GM12878 (cell line): Measurements from ENCODE around the gene PIGL. TPM values are rescaled to one million over a fixed set of nuclear protein-coding genes. Genes with fewer than 3 reads are reported as not detected.
"Not testable (repeated sequence)": the region's sequence is repeated elsewhere in the genome, so short reads cannot be mapped to it uniquely, and the experiment has no call there.

Experiments
- ATAC-seq: fragments of 200-7000 bp; cut with Tn5 transposase; 3 replicates; pipeline ENCODE4 v1.9.1; 2020; ENCODE audit warnings: mild to moderate bottlenecking, moderate library complexity
- BruUV-seq: library from RNA; stranded (reverse); fragments of 400-500 nt; replicated peaks from 2 replicates; lab custom pipeline; 2021; lab: Mats Ljungman, UMichigan
- CTCF ChIA-PET: fragments of 300-600 bp; sonication (Branson Sonifier 250); formaldehyde crosslinking; extraction: SDS; loops from one replicate; lab custom pipeline; 2021; ENCODE audit warnings: inconsistent platforms; lab: Yijun Ruan, JAX
- POLR2A ChIA-PET: fragments of 350-600 bp; formaldehyde crosslinking; extraction: SDS; loops from one replicate; lab custom pipeline; 2021; ENCODE audit warnings: inconsistent platforms; lab: Charles Lee
- RAD21 ChIA-PET: fragments of 300-600 bp; sonication (Branson Sonifier 250); formaldehyde crosslinking; loops from one replicate; lab custom pipeline; 2023; ENCODE audit warnings: antibody characterized with exemption; ENCODE audit not compliant: unreplicated experiment; lab: Charles Lee
- SMC1A ChIA-PET: fragments of 300-600 bp; sonication (Branson Sonifier 250); formaldehyde crosslinking; loops from one replicate; lab custom pipeline; 2023; ENCODE audit not compliant: unreplicated experiment, uncharacterized antibody; lab: Charles Lee
- DNase-seq: peaks from one replicate; pipeline ENCODE4 v3.0.0-alpha.2; 2011; ENCODE audit warnings: low read depth, low spot score
- FAIRE-seq: peaks from 3 replicates; lab custom pipeline; 2011; peaks lifted over from hg19 to GRCh38; lab: Jason Lieb, UNC
- H2AFZ ChIP-seq: 2 replicates; pipeline ENCODE4 v1.6.0; 2011; ENCODE audit warnings: low read depth, low read length, control low read depth; ENCODE audit not compliant: control insufficient read depth
- H3K27ac ChIP-seq: 2 replicates; pipeline ENCODE4 v1.5.1; 2011; ENCODE audit warnings: control low read depth; ENCODE audit not compliant: control insufficient read depth, insufficient read depth
- H3K27me3 ChIP-seq, 2 experiments: replicated peaks in 1 of 2; 2 replicates each; pipeline versions ENCODE4 v1.6.0 to v1.6.1; 2011; ENCODE audit warnings: low read length in 1 of 2; ENCODE audit not compliant: control insufficient read depth in 2 of 2, insufficient read depth in 2 of 2
- H3K36me3 ChIP-seq, 2 experiments: 2 replicates each; pipeline ENCODE4 v1.5.1; 2011; ENCODE audit warnings: low read length in 1 of 2; ENCODE audit not compliant: control insufficient read depth in 2 of 2, insufficient read depth in 2 of 2
- H3K4me1 ChIP-seq: 2 replicates; pipeline ENCODE4 v1.6.1; 2011; ENCODE audit warnings: mild to moderate bottlenecking, low read length, moderate library complexity, mixed read lengths; ENCODE audit not compliant: control insufficient read depth, insufficient read depth
- H3K4me2 ChIP-seq: 2 replicates; pipeline ENCODE4 v1.6.0; 2011; ENCODE audit warnings: control low read depth; ENCODE audit not compliant: control insufficient read depth, insufficient read depth
- H3K4me3 ChIP-seq: fragments of 200-600 bp; sonication (generic); 2 replicates; pipeline ENCODE4 v1.5.1; 2016
- H3K79me2 ChIP-seq: 2 replicates; pipeline ENCODE4 v1.6.0; 2011; ENCODE audit warnings: low read length; ENCODE audit not compliant: control insufficient read depth, insufficient read depth
- H3K9ac ChIP-seq: 2 replicates; pipeline ENCODE4 v1.8.0; 2011; ENCODE audit warnings: low read length, control low read depth, mixed read lengths; ENCODE audit not compliant: control insufficient read depth, insufficient read depth
- H3K9me3 ChIP-seq: replicated peaks from 3 replicates; pipeline ENCODE4 v1.5.1; 2011; ENCODE audit warnings: mild to moderate bottlenecking, low read length; ENCODE audit not compliant: control insufficient read depth, insufficient read depth
- H4K20me1 ChIP-seq: 2 replicates; pipeline ENCODE4 v1.6.0; 2011; ENCODE audit not compliant: control insufficient read depth, insufficient read depth
- GABPA ChIP-seq: IDR thresholded peaks from 2 replicates; pipeline ENCODE4 v1.6.1; 2014; ENCODE audit warnings: antibody characterized with exemption, low read depth, mild to moderate bottlenecking, inconsistent platforms
- IRF5 ChIP-seq: fragments of 450-650 bp; IDR thresholded peaks from 2 replicates; pipeline ENCODE4 v1.6.1; 2017; ENCODE audit warnings: borderline replicate concordance
- MXI1 ChIP-seq: fragments of 150-350 bp; IDR thresholded peaks from 2 replicates; pipeline ENCODE4 v1.6.1; 2011; ENCODE audit warnings: low read depth, mild to moderate bottlenecking, inconsistent platforms, low read length, improper control_type of control experiment
- NFYB ChIP-seq: IDR thresholded peaks from 2 replicates; pipeline ENCODE4 v1.6.1; 2011; ENCODE audit warnings: low read depth, mild to moderate bottlenecking, low read length, improper control_type of control experiment, moderate library complexity; ENCODE audit not compliant: insufficient read depth
- NR2C1 ChIP-seq: fragments of 450-650 bp; IDR thresholded peaks from 2 replicates; pipeline ENCODE4 v1.6.1; 2017; ENCODE audit warnings: antibody characterized with exemption, mild to moderate bottlenecking, moderate library complexity
- SPI1 ChIP-seq: IDR thresholded peaks from 2 replicates; pipeline ENCODE4 v1.6.1; 2011; ENCODE audit warnings: low read depth, mild to moderate bottlenecking, low read length, moderate library complexity, borderline replicate concordance; ENCODE audit not compliant: insufficient read depth
- SRF ChIP-seq, 2 experiments: IDR thresholded peaks; 2 replicates each; pipeline ENCODE4 v1.6.1; 2011; ENCODE audit warnings: low read depth in 2 of 2, low read length in 2 of 2, mild to moderate bottlenecking in 1 of 2, moderate library complexity in 1 of 2
- TARDBP ChIP-seq: IDR thresholded peaks from 2 replicates; pipeline ENCODE4 v1.6.1; 2016; ENCODE audit warnings: borderline replicate concordance
- WGBS: methylation state at CpG from one replicate; pipeline ENCODE4 v1.1.6; 2016; ENCODE audit warnings: low lambda C conversion rate; ENCODE audit not compliant: insufficient replicate concordance, insufficient coverage; ENCODE audit errors: missing lambda C conversion rate; 5-methylcytosine and 5-hydroxymethylcytosine counted together
- in situ Hi-C: fragments of 300-500 bp; cut with MboI; formaldehyde crosslinking; loops from 9 replicates; pipeline ENCODE4 v1.14.3; 2018; ENCODE audit warnings: mixed read lengths
- intact Hi-C: fragments of 100-400 bp; cut with micrococcal nuclease; formaldehyde crosslinking; loops from one replicate; pipeline ENCODE4 v1.14.2; 2022; ENCODE audit not compliant: unreplicated experiment
- polyA plus RNA-seq, 11 experiments: library from polyadenylated mRNA; depleted of rRNA in 4 of 11; unstranded in 6 of 11; stranded (reverse) in 5 of 11; fragments of >200 nt; fragmentation: Nextera tagmentation in 4 of 11; fragmentation: Illumina TruSeq in 1 of 11; extraction: Ambion mirVana in 4 of 11; extraction: Trizol in 1 of 11; gene quantifications; 1 replicate in 1 of 11; 2 replicates in 10 of 11; pipeline versions ENCODE4 v1.2.1 to v1.2.3, GENCODE V29; 2011 to 2016; ENCODE audit warnings: inconsistent platforms in 2 of 11, missing spikeins in 2 of 11, low read depth in 1 of 11
- total RNA-seq, 4 experiments: library from RNA; depleted of rRNA in 3 of 4; stranded (reverse); fragments of >200 nt in 3 of 4; fragmentation: Illumina TruSeq in 1 of 4; extraction: Trizol in 1 of 4; gene quantifications; 2 replicates each; pipeline versions ENCODE4 v1.2.1 to v1.2.3, GENCODE V29; 2013 to 2021
- TF ChIP-seq, protein P1 (sequence below): fragments of 450-650 bp; IDR thresholded peaks from 2 replicates; pipeline ENCODE4 v1.6.1; 2016; ENCODE audit warnings: mild to moderate bottlenecking
- TF ChIP-seq, protein P2 (sequence below): fragments of 150-350 bp; IDR thresholded peaks from 2 replicates; pipeline ENCODE4 v1.6.1; 2014; ENCODE audit warnings: mild to moderate bottlenecking, low read depth, low read length

The PIGL gene
- total and polyA plus RNA-seq, 10 of the 15 experiments (the other 5 are each of a cell fraction or from before 2014, with no cell fraction given) = 25.9 to 52.5 (median 30.2) TPM

DNA sequence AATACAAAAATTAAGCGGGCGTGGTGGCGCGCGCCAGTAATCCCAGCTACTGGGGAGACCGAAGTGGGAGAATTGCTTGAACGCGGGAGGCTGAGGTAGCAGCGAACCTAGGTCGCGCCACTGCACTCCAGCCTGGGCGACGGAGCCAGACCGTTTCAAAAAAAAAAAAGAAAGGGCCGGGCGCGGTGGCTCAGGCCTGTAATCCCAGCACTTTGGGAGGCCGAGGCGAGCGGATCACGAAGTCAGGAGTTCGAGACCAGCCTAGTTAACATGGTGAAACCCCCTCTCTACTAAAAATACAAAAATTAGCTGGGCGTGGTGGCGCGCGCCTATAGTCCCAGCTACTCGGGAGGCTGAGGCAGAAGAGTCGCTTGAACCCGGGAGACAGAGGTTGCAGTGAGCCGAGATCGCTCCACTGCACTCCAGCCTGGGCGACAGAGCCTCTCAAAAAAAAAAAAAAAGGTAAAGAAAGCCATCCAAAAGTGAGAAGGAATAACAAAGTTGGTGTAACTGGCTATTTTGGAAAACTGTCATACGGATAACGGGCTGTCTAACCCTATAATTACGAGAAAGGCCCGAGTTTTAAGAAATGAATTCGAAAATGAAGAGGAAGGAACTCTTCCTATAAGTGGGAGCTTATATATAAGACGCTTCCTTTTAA lies 539 bp upstream of the PIGL start:
- H3K9me3 ChIP-seq, H3K36me3 ChIP-seq, DNase-seq, in situ Hi-C loops, ATAC-seq, FAIRE-seq, H4K20me1 ChIP-seq, BruUV-seq, H3K4me1 ChIP-seq: not testable (repeated sequence)
- ChIA-PET SMC1A (interaction anchor here (1.3 to 3.2 kb wide), 3 partner anchors 24 to 135 kb away, joined by 3 to 23 read pairs (median 6); no protein-coding TSS in a partner anchor), POLR2A (interaction anchor here (0.8 to 1.9 kb wide), 8 partner anchors 12 to 224 kb away, joined by 3 to 8 read pairs (median 6); partner anchors contain the start of genes CENPV and TRPV2)
- WGBS = 55% methylated on average over 28 of the region's 38 CpGs
- Histone ChIP-seq H2AFZ (peak overlapping the region; percentile 75), H3K79me2 (peaks cover 73% of the 10 kb centered on the region), H3K9ac (peak overlapping the region; percentile 72), H3K4me2 (peak overlapping the region; percentile 100)
- intact Hi-C loops = loop anchor here (1.0 to 10.0 kb wide), 2 partner anchors 71 to 198 kb away; partner anchors contain the start of gene TRPV2
- TF ChIP-seq, protein P1, sequence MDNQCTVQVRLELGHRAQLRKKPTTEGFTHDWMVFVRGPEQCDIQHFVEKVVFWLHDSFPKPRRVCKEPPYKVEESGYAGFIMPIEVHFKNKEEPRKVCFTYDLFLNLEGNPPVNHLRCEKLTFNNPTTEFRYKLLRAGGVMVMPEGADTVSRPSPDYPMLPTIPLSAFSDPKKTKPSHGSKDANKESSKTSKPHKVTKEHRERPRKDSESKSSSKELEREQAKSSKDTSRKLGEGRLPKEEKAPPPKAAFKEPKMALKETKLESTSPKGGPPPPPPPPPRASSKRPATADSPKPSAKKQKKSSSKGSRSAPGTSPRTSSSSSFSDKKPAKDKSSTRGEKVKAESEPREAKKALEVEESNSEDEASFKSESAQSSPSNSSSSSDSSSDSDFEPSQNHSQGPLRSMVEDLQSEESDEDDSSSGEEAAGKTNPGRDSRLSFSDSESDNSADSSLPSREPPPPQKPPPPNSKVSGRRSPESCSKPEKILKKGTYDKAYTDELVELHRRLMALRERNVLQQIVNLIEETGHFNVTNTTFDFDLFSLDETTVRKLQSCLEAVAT = peak; percentile 99
- TF ChIP-seq, all 136 proteins: peak for 1; not testable (repeated sequence) for 135
- Histone ChIP-seq H3K27ac (peak overlapping the region; percentile 96), H3K4me3 (peak overlapping the region; percentile 91)
- CTCF ChIA-PET = interaction anchor here (0.5 to 2.4 kb wide), 6 partner anchors 14 to 538 kb away, joined by 3 to 16 read pairs (median 3); partner anchors contain the start of gene CENPV
- not testable (repeated sequence) for H3K27me3 ChIP-seq
- RAD21 ChIA-PET = interaction anchor here (0.7 to 2.1 kb wide), 7 partner anchors 18 to 200 kb away, joined by 3 to 12 read pairs (median 4); no protein-coding TSS in a partner anchor

GRCh38 chr17:16222406-16222805 lies 5.4 kb downstream of the PIGL start:
- 85% methylated on average over 3 of the region's 3 CpGs for WGBS
- no peak overlapping the region for H3K4me3 ChIP-seq
- H3K27ac ChIP-seq = no peak overlapping the region
- no peaks in the 10 kb centered on the region for H3K27me3 ChIP-seq
- no peaks in the 10 kb centered on the region for H3K4me1 ChIP-seq
- H2AFZ ChIP-seq = no peak overlapping the region
- H3K79me2 ChIP-seq = peaks cover 18% of the 10 kb centered on the region
- H3K9me3 ChIP-seq = no peaks in the 10 kb centered on the region
- no peaks in the 10 kb centered on the region for H4K20me1 ChIP-seq
- intact Hi-C loops = no loop called here
- ATAC-seq (no peak), DNase-seq (no peak), FAIRE-seq (no peak)
- SMC1A ChIA-PET = interaction anchor here (0.5 to 1.1 kb wide), 3 partner anchors 8 to 32 kb away, joined by 3 to 4 read pairs (median 3); no protein-coding TSS in a partner anchor
- BruUV-seq = no TSS peak
- in situ Hi-C loops = no loop called here
- no peaks in the 10 kb centered on the region; a peak in 1 of 4 replicates for H3K36me3 ChIP-seq
- H3K4me2 ChIP-seq = no peak overlapping the region
- no peak overlapping the region for H3K9ac ChIP-seq
- CTCF ChIA-PET = interaction anchor here (1.0 to 1.2 kb wide), 2 partner anchors 141 to 367 kb away, joined by 3 read pairs; no protein-coding TSS in a partner anchor
- RAD21 ChIA-PET = interaction anchor here (1.0 to 1.3 kb wide), 4 partner anchors 46 to 130 kb away, joined by 3 to 5 read pairs (median 4); no protein-coding TSS in a partner anchor
- POLR2A ChIA-PET = interaction anchor here (0.7 kb wide), 1 partner anchor 105 kb away, joined by 3 read pairs; no protein-coding TSS in a partner anchor
- TF ChIP-seq NR2C1 = no peak
- no peak for TF ChIP-seq SPI1
- TF ChIP-seq SRF (IDR thresholded peaks at IDR 0.05; ENCODE audit: low read depth in 2 of 2, low read length in 2 of 2) = no peak
- TF ChIP-seq, protein P2, sequence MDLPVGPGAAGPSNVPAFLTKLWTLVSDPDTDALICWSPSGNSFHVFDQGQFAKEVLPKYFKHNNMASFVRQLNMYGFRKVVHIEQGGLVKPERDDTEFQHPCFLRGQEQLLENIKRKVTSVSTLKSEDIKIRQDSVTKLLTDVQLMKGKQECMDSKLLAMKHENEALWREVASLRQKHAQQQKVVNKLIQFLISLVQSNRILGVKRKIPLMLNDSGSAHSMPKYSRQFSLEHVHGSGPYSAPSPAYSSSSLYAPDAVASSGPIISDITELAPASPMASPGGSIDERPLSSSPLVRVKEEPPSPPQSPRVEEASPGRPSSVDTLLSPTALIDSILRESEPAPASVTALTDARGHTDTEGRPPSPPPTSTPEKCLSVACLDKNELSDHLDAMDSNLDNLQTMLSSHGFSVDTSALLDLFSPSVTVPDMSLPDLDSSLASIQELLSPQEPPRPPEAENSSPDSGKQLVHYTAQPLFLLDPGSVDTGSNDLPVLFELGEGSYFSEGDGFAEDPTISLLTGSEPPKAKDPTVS = no peak
- TF ChIP-seq TARDBP = no peak
- TF ChIP-seq NFYB = no peak
- TF ChIP-seq MXI1 = no peak
- TF ChIP-seq GABPA = no peak
- no peak for TF ChIP-seq IRF5
